GM18861 (cell line): Measurements from ENCODE around the gene FOXN4.

Source experiments
- ATAC-seq: cut with Tn5 transposase; IDR thresholded peaks from one replicate; pipeline ENCODE4 v1.9.1; 2021; ENCODE audit not compliant: unreplicated experiment

Gene FOXN4

DNA sequence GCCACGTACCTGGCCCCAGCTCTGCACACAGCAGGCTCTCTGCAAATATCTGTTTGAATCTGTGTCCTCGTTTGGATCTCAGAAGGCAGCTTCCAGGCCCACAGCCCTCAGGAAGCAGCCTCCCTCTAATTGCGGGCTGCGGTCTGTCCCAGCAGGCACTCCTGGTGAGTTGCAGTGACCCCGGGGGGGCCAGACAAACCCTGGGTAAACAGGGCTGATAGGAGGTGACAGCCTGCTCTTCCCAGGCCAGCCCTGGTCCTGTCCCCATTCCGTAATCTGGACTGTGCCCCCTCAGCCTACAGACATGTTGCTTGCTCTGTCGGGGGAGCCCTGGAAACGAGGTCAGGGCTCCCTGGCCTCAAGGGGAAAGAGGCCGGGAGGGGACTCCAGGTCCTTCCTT lies 2.0 kb downstream of the FOXN4 start:
- no peak for ATAC-seq

DNA sequence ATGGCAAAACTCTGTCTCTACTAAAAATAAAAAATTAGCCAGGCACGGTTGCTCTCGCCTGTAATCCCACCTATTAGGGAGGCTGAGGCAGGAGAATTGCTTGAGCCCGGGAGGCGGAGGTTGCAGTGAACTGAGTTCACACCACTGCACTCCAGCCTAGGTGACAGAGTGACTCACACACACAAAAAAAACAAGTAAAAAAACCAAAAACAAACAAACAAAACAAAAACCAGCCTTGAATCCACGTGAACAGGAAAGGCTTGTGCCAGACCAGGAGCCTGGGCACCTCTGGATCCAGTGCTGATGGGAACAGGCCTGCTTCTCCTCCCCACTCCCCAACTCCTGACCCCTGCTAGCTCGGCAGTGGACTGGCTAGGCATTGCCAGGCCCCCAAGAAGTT lies 3.5 kb downstream of the FOXN4 start:
- no peak for ATAC-seq

DNA sequence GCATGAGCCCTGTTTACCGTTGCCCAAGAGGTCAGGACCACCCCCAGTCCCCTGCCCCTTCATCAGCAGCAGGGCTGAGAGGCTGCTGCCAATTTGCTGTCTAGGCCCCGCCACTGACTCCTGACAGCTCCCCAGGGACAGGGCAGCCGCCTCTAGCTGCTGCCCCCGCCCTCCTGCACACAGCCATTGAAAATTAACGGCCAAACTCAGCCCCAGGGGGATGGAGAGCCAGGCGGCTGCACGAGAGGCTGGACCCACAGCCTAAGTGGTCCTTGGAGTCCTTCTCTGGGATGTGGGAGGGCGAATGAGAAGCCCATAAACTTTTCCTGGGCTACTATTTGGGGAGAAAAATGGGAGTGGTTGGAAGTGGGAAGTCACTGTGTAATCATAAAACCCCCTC lies 4.6 kb downstream of the FOXN4 start:
- ATAC-seq: no peak

DNA sequence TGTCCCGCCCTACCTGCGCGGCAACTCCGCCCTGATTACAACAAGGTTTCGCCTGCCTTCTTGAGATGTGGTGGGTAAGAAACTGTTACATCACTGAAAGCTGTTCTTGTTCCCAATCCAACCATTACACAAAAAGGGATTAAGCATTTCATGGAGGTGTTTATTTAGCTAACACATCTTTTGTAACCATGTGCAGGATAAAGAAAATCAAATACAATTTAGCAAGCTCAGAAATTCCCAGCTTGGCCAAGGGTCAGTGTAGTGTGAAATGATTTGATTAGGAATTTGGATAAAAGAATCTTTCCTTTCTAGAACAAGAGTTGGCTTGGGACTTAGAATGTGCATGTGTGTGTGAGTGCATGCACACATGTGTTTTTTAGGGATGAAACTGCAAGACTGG lies 6.3 kb downstream of the FOXN4 start:
- ATAC-seq: no peak

DNA sequence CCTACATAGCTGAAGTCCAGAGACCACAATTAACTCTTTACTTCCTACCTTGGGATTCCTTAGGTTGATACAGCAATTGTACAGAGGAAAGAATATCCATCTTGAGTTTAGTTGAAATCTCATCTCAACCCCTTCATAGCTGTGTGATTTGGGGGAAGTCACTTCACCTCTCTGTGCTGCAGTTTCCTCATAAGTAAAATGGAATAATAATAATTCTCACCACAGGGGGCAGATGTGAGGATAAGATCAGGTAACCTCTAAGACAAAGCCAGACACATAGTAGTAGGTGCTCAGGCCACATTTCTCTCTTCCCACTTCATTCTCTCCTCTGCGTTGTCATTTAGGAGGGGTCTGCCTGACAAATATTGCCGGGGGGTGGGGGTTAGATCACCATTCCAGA lies 6.7 kb downstream of the FOXN4 start:
- no peak for ATAC-seq

DNA sequence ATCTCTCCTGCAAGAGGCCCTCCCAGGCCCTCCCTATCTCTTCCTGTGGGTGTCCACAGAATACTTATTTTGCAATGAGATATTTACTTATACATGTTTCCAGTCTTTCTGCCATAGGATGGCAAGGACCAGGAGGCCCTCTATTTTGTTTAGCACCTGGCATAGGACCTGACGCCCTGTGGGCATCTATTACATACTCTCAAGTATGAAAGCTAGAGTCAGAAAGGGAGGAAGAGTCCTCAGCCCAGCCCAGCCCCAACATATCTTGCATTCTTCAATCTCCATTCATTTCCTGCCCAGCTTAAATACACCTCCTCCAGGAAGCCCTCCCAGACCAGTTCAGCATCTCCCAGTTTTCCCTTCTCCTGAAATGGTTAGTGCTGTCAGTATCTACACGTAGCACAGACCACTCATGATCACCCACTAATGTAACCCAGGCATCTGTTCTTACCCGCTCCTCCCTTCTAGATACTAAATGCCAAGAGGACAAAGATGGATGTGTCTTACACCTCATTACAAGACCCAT lies 7.4 kb downstream of the FOXN4 start:
- ATAC-seq: no peak

DNA sequence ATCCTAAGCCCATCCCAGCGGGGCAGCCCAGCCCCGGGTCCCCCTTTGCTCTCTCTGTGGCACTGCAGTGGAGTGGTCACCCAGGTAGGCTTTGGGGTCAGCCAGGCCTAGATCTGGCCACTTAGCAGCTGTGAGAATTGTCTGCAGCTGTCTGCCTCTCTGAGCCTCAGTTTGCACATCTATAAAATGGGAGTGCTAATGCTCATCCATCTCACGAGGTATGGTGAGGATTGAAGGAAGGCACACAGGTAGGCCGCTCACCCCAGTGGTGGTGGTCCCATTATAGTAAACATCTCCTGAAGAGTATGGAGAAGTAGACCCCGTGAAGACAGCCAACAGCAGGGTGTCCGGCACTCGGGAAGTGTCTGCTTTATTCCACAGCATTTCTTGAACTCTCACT lies 9.2 kb downstream of the FOXN4 start:
- ATAC-seq: no peak

DNA sequence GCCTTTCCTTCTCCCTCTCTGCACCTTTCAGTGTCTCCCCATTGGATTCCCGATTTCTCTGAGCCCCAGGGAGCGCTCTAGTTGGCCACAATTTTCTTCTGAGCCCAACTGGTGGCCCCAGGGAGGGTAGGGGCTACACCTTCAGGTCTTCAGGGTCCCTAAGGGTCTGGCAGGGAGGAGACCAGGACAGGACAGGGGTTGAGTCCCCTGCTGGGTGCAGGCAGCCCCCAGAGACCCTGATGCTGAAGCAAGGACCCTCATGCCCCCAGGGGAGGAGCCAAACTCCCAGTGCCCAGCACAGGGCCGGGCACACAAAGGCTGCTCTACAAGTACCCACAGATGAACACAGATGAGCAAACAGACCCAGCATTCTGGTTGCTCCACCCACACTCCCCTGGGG lies 12.7 kb downstream of the FOXN4 start:
- no peak for ATAC-seq

DNA sequence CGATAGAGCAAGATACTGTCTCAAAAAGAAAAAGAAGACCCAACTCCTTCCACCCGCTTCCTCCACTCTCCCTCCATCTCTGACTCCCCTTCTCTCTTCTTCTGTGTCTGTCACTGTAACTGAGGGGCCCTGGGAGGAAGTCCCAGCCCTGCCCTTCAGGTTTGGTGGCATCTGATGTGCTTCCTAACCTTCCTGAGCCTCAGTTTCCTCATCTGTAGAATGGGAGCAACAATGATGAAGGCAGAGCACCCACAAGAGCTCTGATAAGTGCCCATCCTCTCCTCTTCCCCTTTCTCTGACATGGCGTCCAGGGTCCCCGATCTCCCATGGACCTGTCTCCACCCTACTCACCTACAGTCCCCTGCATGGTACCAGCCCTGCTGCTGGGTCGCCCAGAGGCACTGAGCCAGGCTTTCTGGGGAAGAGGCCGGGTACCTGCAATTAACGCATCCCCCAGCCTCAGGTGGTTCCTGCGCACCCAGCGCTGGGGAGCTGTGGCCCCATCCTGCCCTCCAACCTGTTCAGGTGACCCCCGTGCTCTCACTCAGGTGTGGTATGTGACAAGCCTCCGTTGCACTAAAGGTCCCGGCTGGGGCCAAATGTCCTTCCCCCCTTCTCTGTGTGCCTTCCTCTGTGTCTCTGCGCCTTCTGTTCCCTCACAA lies 13.2 kb downstream of the FOXN4 start:
- ATAC-seq: no peak

DNA sequence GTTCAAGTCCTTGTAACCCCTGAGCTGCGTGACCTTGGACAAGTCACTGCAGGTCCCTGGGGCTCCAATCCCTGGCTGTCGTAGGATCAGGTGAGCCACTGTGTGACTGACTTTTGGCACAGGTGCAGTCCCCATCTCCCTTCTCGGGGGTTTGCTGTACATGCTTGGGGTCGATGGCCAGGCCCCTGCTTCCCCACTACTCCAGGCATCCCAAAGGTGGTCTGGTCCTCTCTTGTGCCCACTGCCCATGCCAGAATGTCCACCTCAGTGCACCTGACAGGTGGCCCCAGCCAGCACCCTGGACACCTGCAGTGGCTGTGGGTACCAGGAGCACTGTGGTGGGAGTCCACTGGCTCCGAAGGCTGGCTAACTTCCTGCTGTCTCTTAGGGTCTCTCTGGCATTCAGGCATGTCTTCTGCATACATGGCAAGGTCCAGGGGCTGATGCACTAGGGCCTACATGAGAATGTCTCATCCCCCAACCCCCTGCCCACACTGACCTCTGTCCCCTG lies 14.7 kb downstream of the FOXN4 start:
- ATAC-seq: no peak

DNA sequence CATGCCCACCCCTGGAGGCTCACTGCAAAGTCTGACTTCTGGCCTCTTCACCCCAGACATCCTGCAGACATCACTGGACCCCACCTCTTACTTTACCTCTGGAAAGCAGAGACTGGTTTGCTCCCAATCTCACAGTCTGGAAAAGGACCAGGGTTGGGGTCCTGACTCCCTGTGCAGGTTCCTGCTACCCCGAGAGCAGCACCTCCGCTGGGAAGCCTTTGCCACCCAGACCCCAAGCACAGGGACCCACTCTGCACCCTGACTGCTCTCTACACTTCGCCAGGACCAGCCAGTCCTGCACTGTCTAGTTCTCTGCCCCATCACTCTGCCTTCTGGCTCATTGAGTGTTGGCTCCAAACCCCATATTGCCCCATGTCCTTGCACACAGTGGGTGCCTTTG lies 16.0 kb downstream of the FOXN4 start:
- no peak for ATAC-seq

DNA sequence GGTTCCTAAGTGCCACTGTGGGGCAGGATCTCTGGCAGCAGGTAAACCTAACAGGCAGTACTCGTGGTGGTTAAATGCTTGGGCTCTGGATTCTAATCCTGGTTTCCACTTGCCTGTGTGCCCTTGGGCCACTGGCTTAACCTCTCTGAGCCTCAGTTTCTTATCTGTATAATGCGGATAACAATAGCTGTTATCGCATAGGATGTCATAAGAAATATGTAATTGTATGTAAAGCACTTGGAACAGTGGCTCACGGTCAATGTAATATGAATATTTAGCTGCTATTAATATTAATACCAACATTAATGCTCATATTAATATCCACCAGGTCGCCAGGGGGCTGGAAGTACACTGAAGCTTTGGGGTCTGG lies 16.8 kb downstream of the FOXN4 start:
- no peak for ATAC-seq

DNA sequence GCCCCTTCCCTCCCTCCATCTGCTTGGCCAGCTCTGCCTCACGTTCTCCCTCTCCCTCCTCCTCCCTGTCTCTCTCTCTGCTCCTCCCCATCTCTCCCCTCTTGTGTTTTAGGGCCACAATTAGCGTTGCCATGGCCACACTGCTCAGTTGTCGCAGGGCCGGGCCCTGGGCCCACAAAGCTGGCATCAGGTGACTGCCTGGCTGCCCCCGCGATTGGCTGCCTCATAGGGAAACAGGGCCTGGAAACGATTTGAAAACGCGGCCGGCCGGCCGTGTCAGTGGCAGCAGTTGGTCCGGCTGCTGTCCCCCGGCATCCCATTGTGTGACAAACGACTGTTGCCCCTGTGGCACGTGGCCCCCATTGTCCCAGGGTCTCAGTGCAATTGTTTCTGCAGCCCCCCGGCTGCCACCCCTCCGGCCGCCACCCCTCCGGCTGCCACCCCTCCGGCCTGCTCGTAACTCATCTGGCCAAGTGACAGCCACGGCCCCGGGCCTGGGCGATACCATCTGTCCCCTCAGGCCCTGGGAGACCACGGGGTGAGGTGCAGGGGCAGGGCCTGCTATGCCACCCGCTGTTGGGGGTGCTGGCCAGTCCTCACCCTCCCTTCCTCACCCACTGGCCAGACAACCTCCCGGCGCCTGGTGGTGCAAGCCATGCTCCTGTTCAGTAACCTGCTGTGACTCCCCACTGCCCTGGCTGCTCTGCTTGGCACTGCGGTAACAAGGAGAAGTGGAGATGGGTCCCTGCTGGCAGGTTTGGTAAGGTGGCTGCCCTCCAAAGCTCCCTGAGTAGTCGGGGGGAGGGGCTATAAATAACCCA lies 17.4 kb downstream of the FOXN4 start:
- ATAC-seq: no peak

DNA sequence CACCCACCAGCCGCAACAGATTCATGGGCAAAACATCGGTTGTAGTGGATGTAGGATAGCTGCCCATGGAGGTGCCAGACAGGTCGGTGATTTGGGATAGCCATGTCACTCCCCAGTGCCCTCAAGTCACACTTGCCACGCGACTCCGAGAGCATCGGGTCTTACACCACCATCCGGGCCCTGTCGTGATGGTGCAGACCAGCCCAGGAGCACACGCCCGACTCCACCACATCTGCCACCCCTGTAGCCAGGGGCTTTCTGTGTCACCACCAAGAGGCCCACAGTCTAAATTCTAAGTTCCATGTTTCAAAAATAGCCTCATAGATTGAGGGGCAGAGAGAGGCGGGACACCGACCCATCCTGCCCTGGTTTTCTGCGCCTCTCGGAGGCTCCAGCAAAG lies 18.0 kb downstream of the FOXN4 start:
- no peak for ATAC-seq

DNA sequence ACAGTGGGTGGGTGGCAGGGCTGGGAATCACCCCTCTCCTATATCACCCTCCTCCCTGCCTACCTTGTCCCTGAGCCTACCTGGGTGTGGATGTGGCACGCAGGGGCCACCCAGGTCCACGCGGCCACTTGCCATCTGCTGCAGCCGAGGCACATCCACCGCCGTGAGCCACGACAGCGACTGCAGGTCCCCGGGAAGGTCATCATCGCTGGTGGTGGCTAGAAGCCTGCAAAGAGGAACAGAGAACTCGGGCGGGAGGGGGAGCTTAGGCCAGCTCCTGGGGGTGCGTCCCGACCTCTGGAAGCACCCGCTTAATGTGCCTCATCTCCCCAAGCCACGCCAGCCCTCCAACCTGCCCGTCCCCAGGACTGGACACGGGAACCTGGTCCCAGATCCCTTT lies 19.0 kb downstream of the FOXN4 start:
- no peak for ATAC-seq

DNA sequence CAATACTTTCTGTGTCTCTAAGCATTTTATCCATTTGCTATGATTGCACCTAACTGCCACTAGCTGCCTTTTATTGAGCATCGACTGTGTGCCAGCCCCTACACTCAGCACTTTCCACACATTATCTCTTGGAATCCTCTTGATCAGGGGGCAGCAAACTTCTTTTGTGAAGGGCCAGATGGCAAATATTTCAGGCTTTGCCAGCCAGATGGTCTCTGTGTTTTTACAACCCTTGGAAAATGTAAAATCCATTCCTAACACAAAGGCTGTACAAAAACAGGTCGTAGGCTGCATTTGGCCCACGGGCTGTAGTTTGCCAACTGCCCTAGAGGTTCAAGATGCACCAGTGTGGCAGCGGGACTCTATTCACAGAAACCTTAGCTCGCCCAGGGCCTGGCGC lies 19.5 kb downstream of the FOXN4 start:
- no peak for ATAC-seq

DNA sequence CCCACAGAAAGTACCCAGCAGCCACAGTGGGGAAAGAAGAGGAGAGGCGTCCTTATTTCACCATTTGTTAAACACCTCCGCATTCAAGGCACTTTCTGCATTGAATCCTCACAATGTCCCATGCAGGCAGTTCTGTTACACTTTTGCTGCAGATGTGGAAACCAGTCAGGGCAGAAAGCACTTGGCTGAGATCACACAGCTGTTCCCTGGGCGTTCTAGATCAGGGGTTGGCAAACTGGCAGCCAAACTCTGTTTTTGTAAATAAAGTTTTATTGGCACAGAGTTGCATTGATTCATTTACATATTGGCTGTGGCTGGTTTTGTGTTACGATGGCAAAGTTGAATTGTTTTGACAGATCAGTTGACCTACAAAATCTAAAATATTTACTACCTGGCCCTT lies 20.1 kb downstream of the FOXN4 start:
- ATAC-seq: no peak

DNA sequence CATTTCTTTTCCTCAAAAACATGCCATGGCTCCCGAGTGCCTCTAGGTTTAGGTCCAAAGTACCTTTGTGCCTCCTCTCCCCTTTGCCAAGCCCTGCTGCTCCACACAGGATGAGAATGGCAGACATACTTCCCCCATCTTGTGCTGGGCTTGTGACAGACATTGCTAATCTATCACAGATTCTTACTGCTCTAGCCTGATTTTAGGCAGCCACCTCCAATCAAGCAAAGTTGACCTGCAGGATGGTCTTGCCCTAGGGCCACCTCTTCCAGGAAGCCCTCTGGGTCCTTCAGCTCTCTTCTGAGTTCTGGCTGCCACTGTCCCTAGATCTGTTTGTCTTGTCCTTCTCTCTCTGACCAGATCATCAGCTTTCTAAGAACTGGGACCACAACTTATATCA lies 20.5 kb downstream of the FOXN4 start:
- no peak for ATAC-seq

DNA sequence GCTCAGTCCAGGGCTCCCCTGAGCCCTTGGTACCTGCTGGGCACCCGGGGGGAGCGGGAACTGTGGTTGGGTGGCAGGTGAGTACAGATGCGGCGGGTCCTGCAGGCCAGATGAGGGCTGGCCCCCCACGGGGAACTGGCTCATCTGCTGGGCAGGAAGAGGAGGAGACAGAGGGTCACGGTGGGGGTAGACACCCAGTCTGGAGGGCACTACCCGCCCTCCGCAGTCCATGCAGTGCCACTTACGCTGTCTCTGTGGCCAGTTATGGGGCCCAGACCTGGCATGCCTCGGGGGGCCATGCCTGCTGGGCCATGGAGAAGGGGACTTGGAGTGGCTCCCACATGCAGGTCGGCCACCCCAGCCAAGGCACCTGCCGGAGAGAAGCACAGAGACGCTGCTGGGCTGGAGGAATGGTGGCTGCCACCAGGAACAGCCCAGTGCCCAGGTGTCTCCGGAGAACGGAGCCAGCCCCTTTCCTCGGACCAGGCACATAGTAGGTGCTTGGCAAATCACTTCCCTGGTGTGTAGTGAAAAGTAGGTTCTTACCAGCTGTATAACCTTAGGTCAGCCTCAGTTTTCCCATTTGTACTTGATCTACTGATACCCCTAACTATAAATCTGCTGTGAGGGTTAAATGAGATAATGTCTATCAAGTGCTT lies 21.1 kb downstream of the FOXN4 start:
- no peak for ATAC-seq

DNA sequence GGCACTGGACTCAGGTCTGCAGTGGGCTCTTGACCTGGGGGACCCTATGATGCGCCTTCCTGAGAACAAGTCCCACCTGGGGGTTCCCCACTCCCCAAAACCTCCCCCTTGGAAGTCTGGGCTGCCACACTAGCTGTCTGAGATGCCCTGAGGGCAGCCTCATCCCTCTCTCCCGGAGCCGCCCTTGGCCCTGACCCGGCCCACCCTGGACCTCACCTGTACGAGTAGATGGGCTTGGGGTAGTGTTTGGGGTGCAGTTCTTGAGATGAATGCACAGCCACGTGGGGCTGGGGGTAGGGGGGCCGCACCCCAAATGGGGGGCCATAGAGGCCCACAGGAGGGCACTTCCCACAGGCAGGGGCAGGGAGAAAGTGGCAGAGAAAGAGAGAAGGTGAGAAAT lies 21.9 kb downstream of the FOXN4 start:
- ATAC-seq: no peak

DNA sequence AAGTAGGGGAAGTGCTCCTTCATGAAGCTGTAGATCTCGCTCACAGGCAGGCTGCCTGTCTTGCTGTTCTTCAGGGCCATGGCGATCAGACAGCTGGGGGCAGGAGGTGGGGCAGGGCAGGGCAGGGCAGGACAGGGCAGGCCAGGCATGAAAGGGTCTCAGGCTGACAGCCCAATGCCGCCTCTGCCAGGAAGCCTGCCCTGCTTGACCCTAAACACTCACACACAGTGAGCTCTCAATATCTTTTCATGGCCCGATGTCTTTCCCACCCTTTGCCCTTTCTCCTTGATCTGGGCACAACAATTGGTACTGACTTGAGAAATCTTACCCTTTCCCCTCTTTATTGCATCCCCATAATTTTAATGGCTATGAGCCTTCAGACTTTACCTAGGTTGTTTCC lies 22.4 kb downstream of the FOXN4 start:
- no peak for ATAC-seq

DNA sequence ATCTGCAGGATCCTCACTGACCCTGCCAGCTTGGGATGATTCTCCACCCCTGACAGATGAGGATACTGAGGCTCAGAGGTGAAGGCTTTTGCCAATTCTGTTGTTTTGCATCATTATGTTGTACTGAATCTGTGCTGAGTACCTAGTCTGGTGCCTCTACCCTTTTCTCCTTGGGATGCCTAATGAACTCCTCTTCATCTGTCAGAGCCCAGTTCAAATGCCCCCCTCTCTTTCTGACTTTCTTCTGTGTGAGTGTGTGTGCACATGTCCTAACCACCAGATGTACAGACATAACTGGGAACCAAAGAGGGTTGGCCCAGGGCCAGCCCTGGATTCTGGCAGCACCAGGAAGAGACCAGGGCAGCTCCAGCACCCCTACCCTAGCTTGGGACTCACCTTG lies 22.8 kb downstream of the FOXN4 start:
- ATAC-seq: no peak
